A549 (cell line): Measurements from ENCODE around the gene RNPS1.
"Not testable (repeated sequence)": the region's sequence is repeated elsewhere in the genome, so short reads cannot be mapped to it uniquely, and the experiment has no call there.

Source experiments
- HDAC2 ChIP-seq: fragments of 200-600 bp; sonication (generic); IDR thresholded peaks from 2 replicates; pipeline ENCODE4 v1.6.1; 2016
- MAX ChIP-seq: IDR thresholded peaks from 2 replicates; pipeline ENCODE4 v1.6.1; 2012

- TF ChIP-seq HDAC2, MAX: not testable (repeated sequence)
These were observed 9.4 kb downstream of the RNPS1 start for GRCh38 chr16:2258530-2258929.
